Aorta (tissue), 5 donors: ENCODE results near the gene CCNI2. TPM values are rescaled to one million over a fixed set of nuclear protein-coding genes. Genes with fewer than 3 reads are reported as not detected.
"Not testable (repeated sequence)": the region's sequence is repeated elsewhere in the genome, so short reads cannot be mapped to it uniquely, and the experiment has no call there.

Experiments used
- ATAC-seq: fragments of 200-7000 bp; cut with Tn5 transposase; one replicate; pipeline ENCODE4 v1.9.1; 2022; ENCODE audit warnings: moderate library complexity; ENCODE audit not compliant: low FRiP score
- DNase-seq, 2 donors: peaks; one replicate each; pipeline ENCODE4 v3.0.0-alpha.2; 2020
- H3K27ac ChIP-seq, 2 donors: one replicate each; pipeline ENCODE4 v1.5.1; 2013; ENCODE audit warnings: low read length in 2 of 2, mild to moderate bottlenecking in 2 of 2, moderate library complexity in 2 of 2, control low read depth in 1 of 2, inconsistent platforms in 1 of 2, low read depth in 1 of 2
- H3K27me3 ChIP-seq, 2 donors: one replicate each; pipeline ENCODE4 v1.6.1; 2013; ENCODE audit warnings: control low read depth in 1 of 2, low read length in 1 of 2, mild to moderate bottlenecking in 1 of 2, moderate library complexity in 1 of 2; ENCODE audit not compliant: insufficient read depth in 2 of 2, control insufficient read depth in 1 of 2
- H3K36me3 ChIP-seq, 2 donors: one replicate each; pipeline ENCODE4 v1.6.1; 2013; ENCODE audit warnings: control low read depth in 1 of 2, low read length in 1 of 2, mild to moderate bottlenecking in 1 of 2; ENCODE audit not compliant: insufficient read depth in 2 of 2, control insufficient read depth in 1 of 2
- H3K4me1 ChIP-seq, 2 donors: one replicate each; pipeline ENCODE4 v1.6.1; 2013; ENCODE audit warnings: low read length in 2 of 2, control low read depth in 1 of 2, mild to moderate bottlenecking in 1 of 2, moderate library complexity in 1 of 2; ENCODE audit not compliant: insufficient read depth in 2 of 2, control insufficient read depth in 1 of 2
- H3K4me3 ChIP-seq, 2 donors: one replicate each; pipeline ENCODE4 v1.5.1; 2013; ENCODE audit warnings: low read length in 2 of 2, control low read depth in 1 of 2, mild to moderate bottlenecking in 1 of 2
- H3K9me3 ChIP-seq: one replicate; pipeline ENCODE4 v1.6.1; 2013; ENCODE audit warnings: mild to moderate bottlenecking, low read length; ENCODE audit not compliant: control insufficient read depth
- WGBS, 2 donors: extraction: QIAGEN DNeasy Blood & Tissue Kit; methylation state at CpG; one replicate each; pipeline ENCODE4 v1.1.7; 2013; 5-methylcytosine and 5-hydroxymethylcytosine counted together
- intact Hi-C, 2 donors: fragments of 100-400 bp; cut with DNase I; formaldehyde crosslinking; loops; one replicate each; pipeline versions ENCODE4 v1.14.2 to v1.15.0; 2022
- polyA plus RNA-seq, 2 donors: library from polyadenylated mRNA; stranded (reverse); fragments of 200-250 nt; gene quantifications; one replicate each; pipeline ENCODE4 v1.2.3, GENCODE V29; 2013
- total RNA-seq, 2 donors: library from RNA; stranded (reverse); fragmentation: NEBNext Ultra II Directional; extraction: Animal tissue kit (Norgen Biotek cat#: 25700); gene quantifications; one replicate each; pipeline ENCODE4 v1.2.1, GENCODE V29; 2021
- donor health status: healthy with polysubstance abuse.
- donor health status: Bipolar disorder and iron deficiency.
- donor health status: DM: no; HTN: no; CAD: no.
- donor health status: DM: no; HTN: no; CAD: no.
- donor health status: DM: yes; HTN: yes; CAD: no.

CCNI2 gene
- total and polyA plus RNA-seq, 4 donors = 0.38 TPM; not detected in 3

DNA sequence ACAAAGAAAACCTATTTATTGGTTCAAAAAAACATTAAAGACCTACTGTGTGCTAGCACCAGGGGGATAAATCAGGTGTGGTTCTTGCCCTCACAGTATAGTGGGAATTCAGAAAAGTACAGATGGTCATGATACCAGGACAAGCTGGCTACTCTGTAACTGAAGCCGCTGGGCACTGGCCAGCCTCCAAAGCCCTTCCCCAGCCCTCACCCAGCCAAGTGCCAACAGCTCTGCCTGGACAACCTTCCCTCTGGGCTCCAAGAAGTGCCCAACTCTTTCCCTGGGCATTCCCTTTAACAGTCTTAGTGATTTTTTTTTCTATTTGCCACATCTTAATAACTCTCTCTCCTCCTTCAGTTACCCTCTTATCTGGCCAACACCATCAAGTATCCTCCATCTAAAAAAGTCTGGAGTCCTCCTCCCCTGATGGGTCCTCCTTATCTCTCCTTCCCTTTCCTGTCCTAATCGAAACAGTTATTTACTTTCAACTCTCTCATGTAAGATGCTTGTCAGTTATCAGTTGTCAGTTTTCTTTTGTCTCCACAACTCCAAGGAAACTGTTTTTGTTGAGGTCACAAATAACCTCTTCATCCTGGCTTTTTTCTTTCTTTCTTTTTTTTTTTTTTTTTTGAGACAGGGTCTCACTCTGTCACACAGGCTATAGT is 43.1 kb downstream of the CCNI2 start:
- Histone ChIP-seq H3K27me3 (no peaks in the 10 kb centered on the region), H3K36me3 (no peaks in the 10 kb centered on the region), H3K4me1 (peaks cover 0 to 1% of the 10 kb centered on the region in 2 donors), H3K4me3 (no peak overlapping the region), H3K9me3 (no peaks in the 10 kb centered on the region), H3K27ac (no peak overlapping the region)
- WGBS, 2 donors = 40 to 47% methylated on average over 2 of the region's 2 CpGs
- DNase-seq (no peak), ATAC-seq (no peak)
- intact Hi-C loops = no loop called here

DNA sequence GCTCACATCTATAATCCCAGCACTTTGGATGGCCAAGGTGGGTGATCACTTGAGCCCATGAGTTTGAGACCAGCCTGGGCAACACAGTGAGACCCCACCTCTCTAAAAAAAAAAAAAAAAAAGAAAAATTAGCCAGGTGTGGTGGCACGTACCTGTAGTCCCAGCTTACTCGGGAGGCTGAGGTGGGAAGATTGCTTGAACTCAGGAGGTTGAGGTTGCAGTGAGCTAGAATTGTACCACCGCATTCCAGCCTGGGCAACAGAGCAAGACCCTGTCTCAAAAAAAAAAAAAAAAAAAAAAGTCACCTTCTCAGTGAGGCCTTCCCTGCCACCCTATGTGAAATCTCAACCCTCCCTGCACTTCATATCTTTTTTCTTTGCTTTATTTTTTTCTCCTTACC is 43.8 kb downstream of the CCNI2 start:
- Histone ChIP-seq H3K27ac (no peak overlapping the region), H3K9me3 (no peaks in the 10 kb centered on the region), H3K27me3 (no peaks in the 10 kb centered on the region), H3K36me3 (no peaks in the 10 kb centered on the region), H3K4me3 (no peak overlapping the region), H3K4me1 (peaks cover 0 to 1% of the 10 kb centered on the region in 2 donors)
- WGBS, 2 donors = 96 to 99% methylated on average over 2 to 3 of the region's 3 CpGs
- ATAC-seq (no peak), DNase-seq (no peak)
- intact Hi-C loops = no loop called here

DNA sequence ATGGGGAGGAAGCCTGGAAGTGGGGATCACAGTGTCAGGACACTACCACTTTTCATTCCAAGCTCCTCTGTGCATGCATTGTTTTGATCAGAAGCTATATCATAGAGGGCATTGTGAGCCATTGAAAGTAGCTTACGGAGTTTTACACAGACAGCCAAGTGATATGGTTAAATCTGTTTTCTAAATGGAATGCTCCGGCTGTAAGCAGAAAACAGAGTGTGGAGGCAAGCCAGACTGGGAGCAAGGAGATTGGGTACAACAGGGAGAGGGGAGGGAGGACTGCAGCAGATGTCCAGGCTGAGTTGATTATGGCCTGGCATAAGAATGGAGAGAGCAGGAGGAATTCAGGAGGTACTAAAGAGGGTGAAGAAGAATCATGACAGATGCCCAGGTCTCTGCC is 50.4 kb downstream of the CCNI2 start:
- Histone ChIP-seq H3K27ac (no peak overlapping the region), H3K27me3 (peaks cover 0 to 1% of the 10 kb centered on the region in 2 donors), H3K4me1 (no peaks in the 10 kb centered on the region), H3K9me3 (no peaks in the 10 kb centered on the region), H3K4me3 (no peak overlapping the region), H3K36me3 (no peaks in the 10 kb centered on the region)
- intact Hi-C loops = no loop called here
- no peak for DNase-seq
- ATAC-seq = no peak
- WGBS, 2 donors = 73 to 78% methylated on average over 2 of the region's 2 CpGs

DNA sequence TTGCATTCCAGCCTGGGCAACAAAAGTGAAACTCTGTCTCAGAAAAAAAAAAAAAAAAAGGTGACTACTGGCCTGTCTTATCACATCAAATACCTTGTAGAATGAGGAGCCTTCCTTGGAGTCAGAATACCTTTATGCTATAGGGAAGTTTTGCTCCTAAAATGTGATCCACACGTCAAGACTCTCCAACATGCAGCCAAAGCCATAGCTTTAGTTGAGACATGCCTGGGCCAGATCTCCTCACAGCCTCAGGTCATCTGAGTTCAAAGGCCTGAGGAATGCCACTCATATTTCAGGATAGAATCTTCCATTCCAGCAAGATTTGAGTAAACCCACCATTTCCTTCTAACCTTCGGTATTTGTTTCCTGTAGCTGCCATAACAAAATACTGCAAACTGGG is 52.2 kb downstream of the CCNI2 start:
- Histone ChIP-seq H3K4me1 (no peaks in the 10 kb centered on the region), H3K9me3 (no peaks in the 10 kb centered on the region), H3K36me3 (no peaks in the 10 kb centered on the region), H3K27ac (no peak overlapping the region), H3K27me3 (peaks cover 0 to 1% of the 10 kb centered on the region in 2 donors), H3K4me3 (no peak overlapping the region)
- DNase-seq (no peak), ATAC-seq (no peak)
- WGBS, 2 donors = 91% methylated on average over 2 of the region's 2 CpGs
- intact Hi-C loops = no loop called here

DNA sequence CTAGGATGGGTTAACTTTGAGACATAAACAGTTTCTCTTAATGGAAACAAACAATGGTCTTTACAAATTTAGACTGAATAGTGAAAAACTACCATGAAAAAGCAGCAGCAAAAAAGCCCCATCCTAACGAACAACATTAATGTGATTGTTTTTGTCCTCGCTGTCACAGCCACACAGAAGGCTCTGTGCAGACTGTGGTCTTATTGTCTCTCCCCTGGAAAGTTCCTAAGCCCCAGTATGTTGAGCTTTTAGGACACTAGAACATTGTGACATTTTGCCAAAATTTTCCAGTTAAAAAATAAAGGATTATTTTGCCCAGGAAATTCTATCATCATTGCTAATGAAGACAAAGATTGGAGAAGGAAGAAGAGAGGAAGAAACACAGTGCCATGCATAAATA is 53.3 kb downstream of the CCNI2 start:
- H3K36me3 ChIP-seq = no peaks in the 10 kb centered on the region
- WGBS, 2 donors = 86 to 89% methylated on average over 2 of the region's 2 CpGs

DNA sequence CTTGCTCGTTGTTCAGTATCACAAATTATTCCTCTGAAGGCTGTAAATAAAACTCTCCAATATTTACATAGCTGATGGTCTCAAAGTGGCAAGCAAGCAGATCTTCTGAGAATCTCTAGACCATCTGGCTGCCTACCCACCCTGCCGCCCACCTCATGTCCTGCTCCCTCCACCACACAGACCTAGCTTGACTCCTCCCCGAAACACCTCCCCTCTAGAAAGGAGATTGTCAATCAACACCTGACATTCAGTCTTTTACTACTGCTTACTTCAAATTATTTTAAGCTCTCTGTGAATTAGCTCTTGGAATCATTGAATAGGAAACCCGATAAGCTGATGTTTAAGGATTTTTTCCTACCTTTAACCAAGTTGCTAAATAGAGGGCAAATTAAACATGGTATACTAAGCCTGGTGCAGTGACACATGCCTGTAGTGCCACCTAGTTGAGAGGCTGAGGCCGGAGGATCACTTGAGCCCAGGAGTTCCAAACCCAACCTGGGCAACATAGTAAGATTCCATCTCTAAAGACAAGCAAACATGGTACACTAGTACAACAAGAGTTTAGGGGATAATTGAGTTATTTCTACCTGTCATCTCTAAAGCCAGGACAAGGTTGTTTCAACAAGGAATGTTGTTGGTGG is 54.9 kb downstream of the CCNI2 start:
- Histone ChIP-seq H3K4me3 (no peak overlapping the region), H3K36me3 (no peaks in the 10 kb centered on the region), H3K4me1 (no peaks in the 10 kb centered on the region), H3K27me3 (peaks cover 0 to 1% of the 10 kb centered on the region in 2 donors), H3K9me3 (no peaks in the 10 kb centered on the region), H3K27ac (no peak overlapping the region)
- intact Hi-C loops = no loop called here
- no peak for ATAC-seq
- DNase-seq = no peak
- WGBS, 2 donors = 89 to 90% methylated on average over 5 of the region's 5 CpGs

More for the DNA sequence above, 53.3 kb downstream of the CCNI2 start:
- Histone ChIP-seq H3K9me3 (no peaks in the 10 kb centered on the region), H3K27me3 (peaks cover 0 to 1% of the 10 kb centered on the region in 2 donors), H3K4me1 (no peaks in the 10 kb centered on the region), H3K27ac (no peak overlapping the region), H3K4me3 (no peak overlapping the region)
- ATAC-seq (no peak), DNase-seq (no peak)
- intact Hi-C loops = no loop called here

DNA sequence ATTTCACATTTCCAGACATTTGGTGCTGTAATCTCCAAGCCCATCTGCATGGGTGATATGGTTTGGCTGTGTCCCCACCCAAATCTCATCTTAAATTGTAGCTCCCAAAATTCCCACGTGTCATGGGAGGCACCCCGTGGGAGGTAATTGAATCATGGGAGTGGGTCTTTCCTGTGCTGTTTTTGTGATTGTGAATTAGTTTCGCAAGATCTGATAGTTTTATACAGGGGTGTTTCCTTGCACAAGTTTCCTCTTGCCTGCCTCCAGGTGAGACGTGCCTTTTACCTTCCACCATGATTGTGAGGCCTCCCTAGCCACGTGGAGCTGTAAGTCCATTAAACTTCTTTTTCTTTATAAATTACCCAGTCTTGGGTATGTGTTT is 55.5 kb downstream of the CCNI2 start:
- H3K27me3 ChIP-seq, ATAC-seq, H3K36me3 ChIP-seq, H3K4me3 ChIP-seq, DNase-seq, intact Hi-C loops, H3K27ac ChIP-seq, H3K4me1 ChIP-seq, H3K9me3 ChIP-seq: not testable (repeated sequence)
- WGBS, 2 donors = 80 to 86% methylated on average over 5 of the region's 5 CpGs
